ENCODE data around the gene UNC5C.
A peak's percentile ranks its signal among the peaks of the same experiment; 100 is the strongest.

The UNC5C gene

DNA sequence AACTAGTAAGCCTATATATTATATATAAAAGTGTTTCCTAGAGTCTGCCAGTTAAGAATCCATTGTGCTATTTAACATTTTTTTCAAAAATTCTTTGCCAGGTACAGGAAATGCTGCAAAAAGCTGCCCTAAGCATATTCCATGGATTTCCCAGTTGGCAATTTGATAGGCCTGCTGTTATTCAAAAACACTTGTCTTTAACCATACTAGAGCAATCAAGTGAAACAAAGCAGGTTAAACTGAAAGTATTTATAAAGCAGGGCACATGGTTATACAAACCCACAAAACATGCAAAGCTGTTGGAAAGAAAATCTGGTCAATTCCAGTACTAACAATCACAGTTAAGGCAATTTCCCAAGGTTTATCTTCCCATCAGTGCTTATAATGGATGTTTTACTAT is 159.9 kb downstream of the UNC5C start:
- DNase-seq: no peak

DNA sequence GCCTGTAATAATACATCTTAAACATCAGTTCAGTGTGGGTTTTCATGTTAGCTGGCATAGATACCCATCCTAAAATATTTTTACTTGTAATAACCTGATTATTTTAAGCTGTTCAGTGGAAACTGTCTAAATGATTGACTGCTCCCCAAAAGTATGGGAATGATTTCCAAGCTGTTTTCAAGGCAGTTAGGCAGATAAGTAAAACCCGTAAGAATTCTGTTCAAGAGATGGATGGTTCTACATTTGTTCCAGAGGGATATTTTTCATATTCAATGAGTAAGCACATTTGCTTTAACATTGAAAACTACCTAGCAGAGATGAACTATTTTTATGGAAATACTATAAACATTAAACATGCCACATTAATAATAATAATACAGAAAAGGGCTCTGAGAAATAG is 161.1 kb downstream of the UNC5C start:
- DNase-seq: no peak

DNA sequence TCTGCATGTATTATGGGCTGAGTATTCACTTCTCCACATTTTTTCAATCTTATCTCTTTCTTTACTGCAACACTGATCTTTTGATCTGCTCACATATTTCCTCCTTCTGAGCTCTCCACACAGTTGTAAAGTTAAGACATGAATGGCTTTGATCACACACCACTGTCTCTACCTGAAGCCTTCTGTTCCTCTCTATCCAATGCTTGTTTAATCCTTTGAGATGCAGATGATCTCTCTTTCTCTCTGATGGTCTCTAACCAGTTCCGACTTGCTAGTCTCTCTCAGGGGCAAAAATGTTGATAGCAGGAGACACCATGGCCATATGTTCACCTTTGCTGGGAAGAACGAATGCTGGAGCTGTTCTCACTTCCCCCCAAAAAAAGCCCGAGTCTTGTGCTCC is 162.4 kb downstream of the UNC5C start:
- DNase-seq: no peak

DNA sequence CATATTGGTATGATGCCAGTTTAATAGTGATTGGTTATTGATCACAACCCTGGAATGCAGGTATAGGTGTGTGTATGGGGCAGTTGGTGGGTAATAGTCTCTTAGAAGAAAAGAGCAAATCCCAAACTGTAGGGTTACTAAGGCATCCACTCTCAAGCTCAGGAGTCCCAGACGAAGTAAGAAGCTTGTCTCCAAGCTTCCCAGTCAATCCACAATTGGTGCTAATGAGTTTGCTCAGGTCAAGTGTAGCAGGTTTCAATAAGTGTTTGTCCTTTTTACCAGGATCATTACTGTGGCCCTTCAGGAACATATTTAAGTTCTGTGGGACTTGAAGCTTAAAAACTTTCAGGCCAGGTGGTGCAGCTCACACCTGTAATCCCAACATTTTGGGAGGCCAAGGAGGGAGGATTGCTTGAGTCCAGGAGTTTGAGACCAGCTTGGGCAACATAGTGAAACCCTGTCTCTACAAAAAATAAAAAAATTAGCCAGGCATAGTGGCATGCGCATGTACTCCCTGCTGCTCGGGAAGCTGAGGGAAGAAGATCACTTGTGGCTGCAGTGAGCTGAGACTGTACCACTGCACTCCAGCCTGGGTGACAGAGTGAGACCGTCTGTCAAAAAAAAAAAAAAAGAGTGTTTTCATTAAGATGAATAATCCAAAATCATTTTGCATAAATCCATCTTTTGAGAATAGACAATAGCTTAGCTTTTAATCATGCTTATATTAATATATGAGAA is 166.8 kb downstream of the UNC5C start:
- DNase-seq: no peak

DNA sequence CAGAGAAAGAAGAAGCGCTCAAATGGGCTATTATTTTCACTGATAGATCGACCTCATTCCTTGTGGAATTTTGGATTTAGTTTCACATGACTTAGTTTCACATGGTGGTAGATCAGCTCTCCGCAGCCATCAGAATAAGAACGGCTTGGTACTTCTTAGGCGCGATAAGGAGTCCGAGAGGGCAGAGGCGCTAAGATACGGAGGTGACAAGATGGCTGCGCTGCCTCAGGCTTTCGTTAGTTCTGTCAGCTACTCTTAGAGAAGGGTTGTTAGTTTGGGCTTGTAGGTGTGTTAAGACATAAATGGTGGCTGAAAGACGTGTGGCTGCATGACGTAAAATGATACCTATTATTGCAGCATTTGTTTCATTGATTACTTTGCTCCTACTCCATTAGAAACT is 169.1 kb downstream of the UNC5C start:
- no peak for DNase-seq

DNA sequence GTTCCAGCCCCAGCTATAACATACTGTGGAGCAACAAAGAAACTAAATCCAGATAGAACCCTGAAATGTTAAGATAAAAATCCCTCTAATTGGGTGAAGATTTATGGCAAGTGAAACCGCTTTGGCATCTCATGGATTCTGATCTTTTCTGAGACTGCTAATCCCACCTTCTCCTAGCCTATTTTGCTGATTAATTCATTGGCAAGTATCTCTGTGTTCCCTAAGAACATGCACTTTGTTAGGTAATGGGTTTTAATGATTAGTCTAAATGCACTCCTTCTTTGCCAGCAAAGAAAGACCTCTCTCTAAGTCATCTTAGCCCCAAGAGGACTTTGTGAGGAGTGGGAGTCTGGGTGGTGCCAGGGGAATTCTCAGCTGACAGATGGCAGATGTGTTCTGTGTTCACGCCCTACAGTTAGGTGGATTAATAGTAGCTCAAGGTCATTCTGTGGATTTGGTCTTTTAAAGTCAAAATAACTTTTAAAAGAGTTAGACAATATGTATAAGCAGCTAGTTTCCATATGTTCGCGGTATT is 171.3 kb downstream of the UNC5C start:
- no peak for DNase-seq

DNA sequence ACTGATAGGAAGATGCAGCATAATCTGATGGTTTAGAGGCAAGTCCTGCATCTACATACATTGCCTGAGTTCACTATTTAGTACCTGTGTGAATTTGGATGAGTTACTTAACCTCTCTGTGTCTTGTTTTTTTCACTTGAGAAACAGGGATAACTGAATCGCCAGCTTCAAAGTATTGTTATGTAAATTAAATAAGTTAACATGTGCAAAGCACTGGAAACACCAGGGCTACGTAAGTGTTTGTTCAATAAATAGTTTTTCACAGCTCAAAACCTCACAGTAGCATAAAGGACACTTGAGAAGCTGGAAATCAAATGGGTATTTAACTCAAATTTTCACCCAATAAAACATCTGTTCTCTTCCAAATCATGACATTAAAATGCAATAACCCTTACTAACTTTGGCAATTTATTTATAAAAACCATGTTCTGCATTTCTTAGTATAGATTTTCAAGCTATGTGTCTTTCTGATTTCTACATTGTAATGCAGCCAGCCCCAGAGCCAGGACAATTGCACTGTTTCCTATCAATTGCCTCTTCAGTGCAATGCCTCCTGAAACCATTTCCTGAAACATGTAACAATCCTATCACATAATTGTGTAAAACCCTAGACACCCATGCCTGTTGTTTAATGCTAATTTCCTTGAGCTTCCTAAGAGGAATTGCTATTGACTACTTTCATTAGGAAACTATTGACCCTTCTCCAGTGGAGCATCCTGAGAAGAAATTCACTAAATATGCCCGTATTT is 177.1 kb downstream of the UNC5C start:
- no peak for DNase-seq

DNA sequence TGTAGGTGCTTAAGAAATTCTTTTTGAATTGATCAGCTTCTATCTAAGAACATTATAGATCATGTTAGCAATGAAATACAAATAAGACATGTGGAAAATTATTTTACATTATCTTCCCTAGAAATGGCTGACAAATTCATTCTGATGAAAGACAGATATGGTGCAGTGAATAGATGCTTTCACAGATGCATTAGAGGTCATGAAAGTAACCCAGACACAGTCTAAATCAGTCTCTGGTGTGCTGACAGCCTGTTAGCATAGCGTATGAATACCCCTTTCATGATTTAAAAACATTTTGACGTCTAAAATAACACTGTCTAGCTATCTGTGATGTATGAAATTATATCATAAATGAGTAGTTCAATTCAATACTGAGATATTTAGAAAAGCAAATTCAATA is 180.9 kb downstream of the UNC5C start:
- DNase-seq: no peak

DNA sequence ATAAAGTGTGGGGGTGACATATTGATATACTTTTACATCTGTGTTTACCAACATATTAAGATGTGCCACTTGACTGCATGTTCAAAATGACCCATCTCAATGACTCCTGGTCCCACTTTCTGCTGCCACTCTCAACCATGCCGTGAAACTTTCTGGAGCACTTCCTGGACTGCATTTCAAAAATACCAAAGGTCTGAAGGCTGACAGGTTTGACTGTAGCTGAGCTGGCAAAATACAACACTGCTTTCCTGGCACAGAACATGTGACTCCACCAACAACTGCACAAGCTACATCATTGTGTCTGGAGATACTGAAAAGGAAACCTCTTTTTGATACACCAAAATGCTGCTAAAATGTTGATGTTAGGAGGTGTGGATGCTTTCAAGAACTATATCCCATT is 184.8 kb downstream of the UNC5C start:
- DNase-seq: no peak

DNA sequence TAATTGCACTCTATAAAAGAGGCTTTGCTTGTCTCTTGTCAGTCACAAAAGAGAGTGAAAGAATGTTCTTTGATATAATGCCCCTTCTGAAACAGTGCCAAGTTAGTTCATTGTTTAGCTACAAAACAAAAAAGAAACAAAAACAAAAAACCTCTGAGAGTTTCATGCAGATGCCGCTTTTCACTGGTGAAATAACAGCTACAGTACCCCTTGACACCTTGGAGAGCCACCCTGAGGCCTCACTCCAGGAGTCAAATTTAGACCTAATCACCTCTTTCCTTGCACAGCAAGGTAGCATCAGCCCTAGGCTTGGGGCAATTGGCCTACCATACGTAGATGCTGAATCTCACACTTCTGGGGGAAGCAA is 185.2 kb downstream of the UNC5C start:
- DNase-seq: no peak

DNA sequence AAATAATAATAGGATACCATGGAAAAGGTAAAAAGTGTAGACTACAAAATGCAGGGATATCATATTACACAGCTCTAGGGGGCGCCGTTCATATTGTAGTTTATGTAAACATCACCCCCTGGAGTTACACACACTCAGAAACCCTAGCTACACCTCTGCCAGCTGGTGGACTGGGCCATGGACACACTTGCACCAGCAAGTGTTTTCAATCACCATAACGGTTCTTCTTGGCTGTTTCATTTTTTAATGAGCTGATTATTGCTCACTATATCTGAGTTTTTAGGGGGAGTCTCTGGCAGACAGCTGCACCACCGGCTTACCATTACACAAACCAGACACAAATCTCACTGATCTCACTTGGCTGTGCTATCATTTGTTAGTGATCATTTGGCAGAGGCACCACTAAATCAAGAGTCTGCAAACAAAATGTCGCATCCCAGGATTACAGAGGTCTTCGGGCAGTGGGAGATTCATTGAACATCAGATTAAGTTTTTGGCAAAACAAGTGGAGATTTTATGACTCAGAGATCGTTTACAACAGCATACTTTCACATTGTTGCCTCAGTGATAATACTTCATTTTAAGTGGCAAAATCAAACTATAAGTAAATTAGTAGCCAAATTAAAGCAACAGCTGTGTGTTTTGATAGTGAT is 185.7 kb downstream of the UNC5C start:
- DNase-seq: peak; percentile 9

DNA sequence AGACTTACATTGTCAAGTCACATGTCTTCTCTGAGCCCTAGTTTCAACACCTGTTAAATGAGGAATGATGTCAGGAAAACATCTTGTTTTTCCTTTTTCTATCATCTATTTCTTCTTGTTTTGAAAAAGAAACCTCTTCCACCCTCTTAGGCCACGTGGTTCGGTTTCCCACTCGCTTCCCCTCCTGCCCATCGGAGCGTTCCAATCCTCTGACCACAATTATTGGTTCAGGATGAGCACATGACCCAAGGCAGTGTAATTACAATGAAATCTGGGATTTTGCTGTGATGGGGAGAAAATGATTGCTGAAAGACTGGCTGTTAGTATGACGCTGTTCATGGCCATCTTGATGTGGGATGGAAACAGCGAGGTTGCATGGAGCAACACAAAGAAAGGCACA is 186.7 kb downstream of the UNC5C start:
- no peak for DNase-seq

DNA sequence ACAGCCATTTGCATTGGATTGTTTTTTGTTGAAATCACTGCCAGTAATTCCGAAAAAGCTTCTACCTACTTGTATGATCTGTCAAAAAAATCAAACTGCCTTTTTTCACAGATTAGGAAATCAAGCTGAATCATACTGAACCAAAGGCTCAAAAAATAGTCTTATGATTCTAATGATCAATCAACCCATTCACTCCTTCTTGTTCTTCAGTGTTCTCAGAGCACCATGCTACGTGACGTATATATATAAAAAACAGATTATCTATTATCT is 187.1 kb downstream of the UNC5C start:
- no peak for DNase-seq

DNA sequence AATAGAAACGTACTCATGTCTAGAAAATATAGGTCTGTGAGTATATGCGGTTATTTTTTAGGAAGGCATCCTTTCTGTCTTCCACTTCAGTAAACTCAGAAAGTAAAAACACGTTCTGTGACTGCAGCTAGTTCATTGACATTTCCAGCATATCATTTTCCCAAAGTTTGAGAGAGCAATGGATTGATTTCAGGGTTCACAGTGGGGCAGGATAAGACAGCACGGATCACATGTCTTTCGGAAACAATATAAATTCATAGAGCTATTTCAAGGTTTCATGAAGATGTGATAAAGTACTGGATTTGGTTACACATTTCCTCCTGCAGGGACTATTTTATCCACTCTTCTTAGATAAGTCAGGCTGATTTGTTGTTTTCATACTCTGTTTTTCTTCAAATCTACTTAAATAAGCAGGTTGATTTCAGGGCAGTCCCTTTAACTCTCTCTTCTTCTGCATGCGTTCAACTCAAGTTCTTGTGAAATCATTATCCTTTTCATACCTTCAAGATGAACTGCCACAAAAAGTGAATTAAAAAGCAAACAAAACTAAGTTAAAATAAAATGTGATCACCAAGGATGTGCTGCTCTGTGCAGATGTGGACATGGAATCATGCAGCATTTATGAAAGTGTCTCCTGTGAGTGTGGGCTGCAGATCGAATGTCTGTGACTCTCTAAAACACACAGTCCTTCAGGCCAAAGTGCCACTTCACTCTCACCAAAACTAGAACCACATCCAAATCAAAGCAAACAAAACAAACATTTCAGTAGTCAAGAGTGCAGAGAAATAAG is 187.7 kb downstream of the UNC5C start:
- DNase-seq: no peak

DNA sequence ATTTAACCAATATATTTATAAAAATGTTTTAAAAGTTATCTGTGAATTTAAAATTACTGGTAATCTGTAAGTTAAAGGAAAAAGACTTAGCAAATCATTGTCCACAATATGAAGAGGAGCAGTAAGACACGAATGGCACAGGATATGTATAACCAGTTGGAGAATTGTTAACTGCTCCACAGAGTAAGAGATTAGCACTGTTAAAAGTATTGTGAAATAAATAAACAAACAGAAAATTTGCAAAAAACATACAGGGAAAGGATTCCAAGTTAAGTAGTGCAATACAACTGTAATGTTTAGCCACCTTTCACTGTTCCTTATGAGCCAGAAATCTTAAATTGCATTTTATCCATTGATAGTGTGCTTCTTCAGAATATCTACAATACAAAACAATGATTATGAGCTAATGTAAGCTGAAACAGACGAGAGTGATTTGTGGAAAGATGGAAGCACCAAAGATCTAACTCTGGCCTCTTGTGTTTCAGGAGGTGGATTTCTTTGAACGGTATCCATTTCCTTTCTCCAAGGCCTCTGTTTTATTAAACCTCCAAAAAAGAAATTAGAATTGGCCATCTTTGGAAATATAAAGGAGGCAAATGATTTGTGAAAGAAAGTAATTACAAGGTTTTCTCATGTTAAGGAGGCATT is 188.4 kb downstream of the UNC5C start:
- DNase-seq: no peak

DNA sequence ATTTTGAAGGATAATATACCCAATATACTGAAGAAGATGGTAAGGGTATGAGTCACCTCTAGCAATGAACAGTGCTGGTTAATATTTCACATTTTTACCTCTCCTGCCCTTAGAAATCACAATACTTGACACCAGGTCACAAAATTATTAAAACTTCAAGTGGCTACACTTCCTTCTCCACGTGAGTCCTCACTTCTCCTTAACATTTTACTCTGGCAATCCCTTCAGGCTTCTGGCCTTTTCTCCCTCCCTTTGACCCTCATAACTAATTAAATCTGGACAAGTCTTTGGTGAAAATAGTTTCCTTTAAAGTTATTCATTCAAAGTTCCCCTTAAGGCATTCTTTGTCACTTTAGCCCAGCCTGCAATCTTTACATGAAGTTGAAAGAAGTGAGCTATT is 190.4 kb downstream of the UNC5C start:
- DNase-seq: no peak

DNA sequence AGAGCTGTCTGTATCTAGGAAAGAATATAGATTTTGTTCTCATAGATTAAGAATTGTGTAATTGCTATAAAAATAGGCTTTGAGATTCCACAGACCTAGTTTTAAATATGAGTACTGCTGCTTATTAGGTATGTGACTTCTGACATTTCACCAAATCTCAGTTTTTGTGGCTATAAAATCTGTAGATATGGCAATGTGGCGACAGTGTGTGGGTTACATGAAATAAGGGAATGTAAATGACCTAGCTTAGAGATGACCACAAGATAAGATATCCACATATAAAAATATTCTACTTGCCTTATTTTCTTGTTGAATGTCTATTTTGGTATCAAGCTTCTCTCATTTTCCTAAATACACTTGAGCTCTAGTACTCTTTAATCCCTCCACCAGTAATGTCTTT is 193.8 kb downstream of the UNC5C start:
- no peak for DNase-seq

DNA sequence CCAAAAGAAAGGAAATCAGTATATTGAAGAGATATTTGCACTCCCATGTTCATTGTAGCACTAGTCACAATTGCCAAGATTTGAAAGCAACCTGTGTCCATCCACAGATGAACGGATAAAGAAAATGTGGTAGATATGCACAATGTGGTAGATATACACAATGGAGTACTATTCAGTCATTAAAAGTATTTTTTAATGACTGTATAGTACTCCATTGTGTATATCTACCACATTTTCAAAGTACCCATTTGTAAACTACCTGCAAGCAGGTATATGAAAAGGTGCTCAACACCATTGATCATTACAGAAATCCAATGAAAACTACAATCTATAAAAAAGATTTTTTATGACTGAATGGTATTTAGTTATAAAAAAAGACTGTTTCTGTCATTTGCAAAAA is 200.4 kb downstream of the UNC5C start:
- DNase-seq: no peak

DNA sequence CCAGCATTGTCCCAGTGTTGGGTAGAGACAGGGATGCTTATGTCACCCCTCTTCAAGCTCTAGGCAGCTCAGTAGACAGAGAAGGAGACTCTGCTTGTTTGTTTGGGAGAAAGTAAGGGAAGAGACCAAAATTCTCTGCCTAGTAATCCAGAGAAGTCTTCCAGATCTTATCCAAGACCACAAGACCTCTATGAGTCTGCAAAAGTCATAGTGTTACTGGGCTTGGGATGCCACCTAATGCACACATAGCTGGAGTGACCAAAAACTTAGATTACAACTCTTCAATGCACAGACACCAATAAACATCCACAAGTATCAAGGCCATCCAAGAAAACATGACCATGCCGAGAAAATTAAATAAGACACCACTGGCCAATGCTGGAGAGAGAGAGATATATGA is 205.5 kb downstream of the UNC5C start:
- no peak for DNase-seq

DNA sequence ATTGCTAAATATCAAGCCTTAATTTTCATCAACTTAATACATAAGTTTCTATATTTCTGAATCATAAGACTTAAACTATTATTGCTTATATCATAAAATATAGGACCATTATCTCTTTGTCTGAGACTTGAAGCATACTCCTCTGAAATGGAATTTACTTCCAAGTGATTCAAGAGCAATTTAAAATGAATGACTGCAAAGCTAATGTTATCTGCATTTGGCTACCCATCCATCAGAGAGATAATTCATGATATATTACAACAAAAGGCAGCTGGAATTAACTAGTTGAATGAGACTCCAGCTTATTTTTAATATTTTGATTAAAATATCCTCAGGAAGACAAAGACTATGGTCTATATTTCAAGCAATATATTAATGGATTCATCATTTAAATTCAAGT is 208.6 kb downstream of the UNC5C start:
- no peak for DNase-seq

DNA sequence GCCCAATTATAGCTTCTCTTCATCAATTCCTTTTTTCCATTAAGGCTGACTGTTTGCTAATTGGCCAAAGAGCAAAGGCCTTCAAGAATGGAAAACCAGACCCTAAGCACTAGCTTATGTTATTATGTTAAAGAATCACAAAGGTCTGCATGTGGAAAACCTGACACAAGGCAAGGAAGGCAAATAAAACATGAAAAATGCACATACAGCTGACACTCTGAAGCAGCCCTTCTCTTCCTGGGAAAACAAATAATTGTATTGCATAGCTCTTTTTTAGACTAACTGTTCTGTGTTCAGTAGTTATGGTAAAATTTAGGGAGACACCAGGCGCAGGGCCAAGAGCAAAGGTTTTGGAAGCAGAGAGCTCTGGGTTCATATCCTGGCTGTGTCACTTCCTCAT is 223.1 kb downstream of the UNC5C start:
- DNase-seq: no peak

DNA sequence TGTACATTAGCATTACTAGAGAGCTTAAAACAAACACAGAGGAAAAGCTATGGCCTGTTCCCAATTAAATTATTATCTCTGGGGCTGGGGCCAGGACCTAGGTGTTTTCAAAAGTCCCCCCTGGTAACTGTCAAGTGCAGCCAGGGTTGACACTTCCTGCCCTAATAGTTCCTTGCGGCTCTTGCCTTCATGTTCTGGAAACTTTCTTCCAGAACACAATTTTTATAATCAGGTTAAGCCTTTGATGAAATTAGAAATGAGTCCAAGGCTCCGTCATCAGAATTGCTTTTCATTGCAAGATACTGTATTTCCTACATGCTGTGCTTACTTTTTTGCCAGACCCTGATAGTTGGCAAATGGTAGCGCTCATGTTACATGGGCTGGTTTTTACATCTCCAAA is 229.6 kb downstream of the UNC5C start:
- no peak for DNase-seq

DNA sequence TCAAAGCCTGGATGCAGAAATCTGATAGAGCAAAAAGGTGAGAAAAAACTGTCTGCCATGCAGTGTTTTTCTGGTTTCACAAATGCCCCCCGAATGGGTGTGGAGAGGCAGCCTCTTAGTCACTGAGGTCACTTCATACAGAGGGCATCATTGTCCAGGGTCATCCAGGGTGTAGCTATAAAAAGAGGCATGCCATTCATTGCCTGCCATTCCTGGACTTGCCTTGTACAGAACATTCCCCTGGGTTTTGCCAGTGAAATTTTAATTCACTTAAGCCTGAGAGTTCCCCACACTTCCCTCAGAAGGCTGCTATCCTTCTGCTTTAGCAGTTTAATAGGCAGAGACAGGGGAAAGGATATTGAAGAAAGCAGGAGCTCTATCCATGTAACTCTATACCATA is 230.3 kb downstream of the UNC5C start:
- no peak for DNase-seq

All from fibroblast of skin of scalp (primary cell).